Transverse colon (tissue), 3 donors: Measurements from ENCODE around the gene GJB6.

Source experiments
- EP300 ChIP-seq: sonication (generic); formaldehyde crosslinking; IDR thresholded peaks from one replicate; pipeline ENCODE4 v1.6.1; 2017; ENCODE audit warnings: antibody characterized with exemption, low read depth
- TF ChIP-seq, protein P1 (sequence below), 5 experiments: fragments of 200-600 bp in 3 of 5; fragments of 450-650 bp in 2 of 5; sonication (generic) in 3 of 5; IDR thresholded peaks; 1 replicate in 2 of 5; 2 replicates in 3 of 5; pipeline ENCODE4 v1.5.1; 2016 to 2017; ENCODE audit warnings: antibody characterized with exemption in 5 of 5, inconsistent platforms in 3 of 5, mild to moderate bottlenecking in 2 of 5, moderate library complexity in 1 of 5

DNA sequence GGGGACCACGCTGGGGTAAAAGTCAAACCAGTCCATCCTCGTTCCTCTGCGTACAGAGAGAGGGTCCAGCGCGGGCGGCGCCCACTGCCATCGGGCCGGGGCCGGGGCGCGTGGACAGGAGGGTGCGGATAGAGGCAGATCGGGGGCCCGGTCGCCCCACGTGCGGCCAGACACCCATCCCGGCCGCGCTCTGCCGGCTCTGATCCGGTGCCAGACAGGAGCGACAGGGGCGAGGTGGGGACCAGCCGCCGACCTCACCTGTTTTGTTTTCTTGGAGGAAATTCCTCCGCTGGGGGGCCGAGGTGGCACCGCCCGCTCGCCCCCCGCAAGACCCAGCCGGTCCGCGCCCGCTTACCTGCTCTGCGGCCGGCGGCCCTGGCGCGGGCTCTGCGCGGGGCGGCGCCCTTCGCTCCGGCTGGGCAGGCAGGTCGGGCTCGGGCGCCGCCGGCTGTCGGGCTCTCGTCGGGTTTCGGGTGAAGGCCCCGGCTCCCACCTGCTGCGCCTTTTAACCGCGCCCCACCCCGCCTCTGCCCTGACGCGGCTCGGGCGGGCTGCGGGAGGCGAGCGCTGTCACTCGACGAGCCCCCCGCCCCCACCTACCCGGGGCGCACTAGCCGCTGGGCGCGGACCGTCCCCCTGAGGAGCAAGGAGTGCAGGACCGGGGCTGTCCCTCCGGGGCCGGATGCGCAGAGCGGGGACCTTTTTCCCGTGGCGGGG lies at the start of gene GJB6:
- TF ChIP-seq, protein P1, sequence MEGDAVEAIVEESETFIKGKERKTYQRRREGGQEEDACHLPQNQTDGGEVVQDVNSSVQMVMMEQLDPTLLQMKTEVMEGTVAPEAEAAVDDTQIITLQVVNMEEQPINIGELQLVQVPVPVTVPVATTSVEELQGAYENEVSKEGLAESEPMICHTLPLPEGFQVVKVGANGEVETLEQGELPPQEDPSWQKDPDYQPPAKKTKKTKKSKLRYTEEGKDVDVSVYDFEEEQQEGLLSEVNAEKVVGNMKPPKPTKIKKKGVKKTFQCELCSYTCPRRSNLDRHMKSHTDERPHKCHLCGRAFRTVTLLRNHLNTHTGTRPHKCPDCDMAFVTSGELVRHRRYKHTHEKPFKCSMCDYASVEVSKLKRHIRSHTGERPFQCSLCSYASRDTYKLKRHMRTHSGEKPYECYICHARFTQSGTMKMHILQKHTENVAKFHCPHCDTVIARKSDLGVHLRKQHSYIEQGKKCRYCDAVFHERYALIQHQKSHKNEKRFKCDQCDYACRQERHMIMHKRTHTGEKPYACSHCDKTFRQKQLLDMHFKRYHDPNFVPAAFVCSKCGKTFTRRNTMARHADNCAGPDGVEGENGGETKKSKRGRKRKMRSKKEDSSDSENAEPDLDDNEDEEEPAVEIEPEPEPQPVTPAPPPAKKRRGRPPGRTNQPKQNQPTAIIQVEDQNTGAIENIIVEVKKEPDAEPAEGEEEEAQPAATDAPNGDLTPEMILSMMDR (IDR thresholded peaks at IDR 0.05) = no peak
- TF ChIP-seq EP300 = no peak
